ENCODE measurements around the gene MYL11.
"Not testable (repeated sequence)": the region's sequence is repeated elsewhere in the genome, so short reads cannot be mapped to it uniquely, and the experiment has no call there.

The MYL11 gene

GRCh38 chr16:30395155-30395991, 20.8 kb downstream of the MYL11 start, which contains the start of gene ZNF48:
Gene ZNF48 (plus strand): TSS chr16:30395420. CDS start chr16:30395795, 375 bp downstream.
- 0 out of 2 replicates have a peak, but pooled peaks have one; percentile 35 for TF ChIP-seq TSHZ2 (CRISPR knock-in tag; IDR thresholded peaks at IDR 0.05)
- peak; percentile 64; the same call in 1 of the 2 replicates for TF ChIP-seq ZFP3 (CRISPR knock-in tag; IDR thresholded peaks at IDR 0.05)
- TF ChIP-seq RARB (CRISPR knock-in tag; IDR thresholded peaks at IDR 0.05), result no peak
- TF ChIP-seq SNAI2 (CRISPR knock-in tag; IDR thresholded peaks at IDR 0.05), result 0 out of 2 replicates have a peak, but pooled peaks have one; percentile 57
- TF ChIP-seq ARNTL (CRISPR knock-in tag; IDR thresholded peaks at IDR 0.05; ENCODE audit: borderline replicate concordance, low read depth), result no peak
- TF ChIP-seq POU6F1 (CRISPR knock-in tag; IDR thresholded peaks at IDR 0.05; ENCODE audit: borderline replicate concordance, low read depth), result 0 out of 2 replicates have a peak, but pooled peaks have one; percentile 64
- TF ChIP-seq GLIS3 (CRISPR knock-in tag; IDR thresholded peaks at IDR 0.05), result 0 out of 2 replicates have a peak, but pooled peaks have one; percentile 57
- ATAC-seq, result peak; percentile 92

GRCh38 chr16:30395992-30396585, 21.5 kb downstream of the MYL11 start:
- no peak for ATAC-seq
- TF ChIP-seq ZFP30 (CRISPR knock-in tag; IDR thresholded peaks at IDR 0.05) (no peak), CSDC2 (CRISPR knock-in tag; IDR thresholded peaks at IDR 0.05) (no peak), PPARA (CRISPR knock-in tag; IDR thresholded peaks at IDR 0.05; ENCODE audit: borderline replicate concordance) (no peak), ZNF70 (CRISPR knock-in tag; IDR thresholded peaks at IDR 0.05) (no peak), RARB (CRISPR knock-in tag; IDR thresholded peaks at IDR 0.05) (no peak), TOX (CRISPR knock-in tag; IDR thresholded peaks at IDR 0.05; ENCODE audit: borderline replicate concordance) (no peak), ZFP3 (CRISPR knock-in tag; IDR thresholded peaks at IDR 0.05) (no peak), GLIS3 (CRISPR knock-in tag; IDR thresholded peaks at IDR 0.05) (no peak)

- ATAC-seq, result not testable (repeated sequence)
Observed at GRCh38 chr16:30396627-30397026, 22.0 kb downstream of the MYL11 start.

GRCh38 chr16:30397056-30397455, 22.5 kb downstream of the MYL11 start:
- TF ChIP-seq GLIS3 (CRISPR knock-in tag; IDR thresholded peaks at IDR 0.05), result no peak
- TF ChIP-seq PPARA (CRISPR knock-in tag; IDR thresholded peaks at IDR 0.05; ENCODE audit: borderline replicate concordance), result no peak
- no peak for TF ChIP-seq TCF4 (CRISPR knock-in tag; IDR thresholded peaks at IDR 0.05; ENCODE audit: borderline replicate concordance)
- no peak for TF ChIP-seq ZFP3 (CRISPR knock-in tag; IDR thresholded peaks at IDR 0.05)
- TF ChIP-seq CREB5 (CRISPR knock-in tag; IDR thresholded peaks at IDR 0.05; ENCODE audit: low read depth), result no peak
- TF ChIP-seq CSDC2 (CRISPR knock-in tag; IDR thresholded peaks at IDR 0.05), result no peak
- no peak for TF ChIP-seq ZNF8 (CRISPR knock-in tag; IDR thresholded peaks at IDR 0.05)
- TF ChIP-seq ISL1 (CRISPR knock-in tag; IDR thresholded peaks at IDR 0.05), result no peak
- TF ChIP-seq SNAI2 (CRISPR knock-in tag; IDR thresholded peaks at IDR 0.05), result no peak
- no peak for TF ChIP-seq POU6F1 (CRISPR knock-in tag; IDR thresholded peaks at IDR 0.05; ENCODE audit: borderline replicate concordance, low read depth)
- no peak for TF ChIP-seq ZC3H10 (CRISPR knock-in tag; IDR thresholded peaks at IDR 0.05)
- TF ChIP-seq ZNF565 (CRISPR knock-in tag; conservative IDR thresholded peaks at IDR 0.05; ENCODE audit: low read depth), result no peak
- no peak for TF ChIP-seq ZFP30 (CRISPR knock-in tag; IDR thresholded peaks at IDR 0.05)
- no peak for TF ChIP-seq PATZ1 (CRISPR knock-in tag; IDR thresholded peaks at IDR 0.05; ENCODE audit: borderline replicate concordance)
- TF ChIP-seq OSR1 (CRISPR knock-in tag; IDR thresholded peaks at IDR 0.05), result no peak
- TF ChIP-seq CSRNP3 (CRISPR knock-in tag; IDR thresholded peaks at IDR 0.05), result no peak
- no peak for TF ChIP-seq BACH2 (CRISPR knock-in tag; IDR thresholded peaks at IDR 0.05; ENCODE audit: borderline replicate concordance)
- TF ChIP-seq ZNF70 (CRISPR knock-in tag; IDR thresholded peaks at IDR 0.05), result no peak
- TF ChIP-seq TOX (CRISPR knock-in tag; IDR thresholded peaks at IDR 0.05; ENCODE audit: borderline replicate concordance), result no peak
- no peak for ATAC-seq
